T-helper 1 cell (primary cell): Measurements from ENCODE around the gene SNHG17.
"Not testable (repeated sequence)": the region's sequence is repeated elsewhere in the genome, so short reads cannot be mapped to it uniquely, and the experiment has no call there.

Source experiments
- DNase-seq, 5 donors: peaks; one replicate each; pipeline ENCODE4 v3.0.0-alpha.2; 2012 to 2020

The SNHG17 gene

DNA sequence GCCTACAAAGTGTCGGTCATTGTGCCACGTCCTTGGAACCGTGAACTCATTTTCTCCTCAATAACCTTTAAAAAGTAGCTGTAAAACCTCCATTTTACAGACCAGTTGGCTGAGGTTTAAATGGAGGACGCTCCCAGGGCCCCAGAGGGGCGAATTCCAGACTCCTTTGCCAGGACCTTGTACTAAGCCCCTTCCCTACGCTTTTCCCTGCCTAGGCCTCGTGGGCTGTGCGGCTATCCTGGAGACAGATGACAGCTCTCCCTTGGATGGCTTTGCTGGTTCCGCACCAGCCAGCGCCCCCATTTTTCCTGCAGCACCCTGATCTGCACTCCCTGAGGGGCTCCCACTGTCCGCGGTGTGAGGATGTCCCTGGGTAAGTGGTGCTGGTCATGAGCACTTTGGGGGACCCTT lies 12.1 kb upstream of the SNHG17 start:
- no peak for DNase-seq

DNA sequence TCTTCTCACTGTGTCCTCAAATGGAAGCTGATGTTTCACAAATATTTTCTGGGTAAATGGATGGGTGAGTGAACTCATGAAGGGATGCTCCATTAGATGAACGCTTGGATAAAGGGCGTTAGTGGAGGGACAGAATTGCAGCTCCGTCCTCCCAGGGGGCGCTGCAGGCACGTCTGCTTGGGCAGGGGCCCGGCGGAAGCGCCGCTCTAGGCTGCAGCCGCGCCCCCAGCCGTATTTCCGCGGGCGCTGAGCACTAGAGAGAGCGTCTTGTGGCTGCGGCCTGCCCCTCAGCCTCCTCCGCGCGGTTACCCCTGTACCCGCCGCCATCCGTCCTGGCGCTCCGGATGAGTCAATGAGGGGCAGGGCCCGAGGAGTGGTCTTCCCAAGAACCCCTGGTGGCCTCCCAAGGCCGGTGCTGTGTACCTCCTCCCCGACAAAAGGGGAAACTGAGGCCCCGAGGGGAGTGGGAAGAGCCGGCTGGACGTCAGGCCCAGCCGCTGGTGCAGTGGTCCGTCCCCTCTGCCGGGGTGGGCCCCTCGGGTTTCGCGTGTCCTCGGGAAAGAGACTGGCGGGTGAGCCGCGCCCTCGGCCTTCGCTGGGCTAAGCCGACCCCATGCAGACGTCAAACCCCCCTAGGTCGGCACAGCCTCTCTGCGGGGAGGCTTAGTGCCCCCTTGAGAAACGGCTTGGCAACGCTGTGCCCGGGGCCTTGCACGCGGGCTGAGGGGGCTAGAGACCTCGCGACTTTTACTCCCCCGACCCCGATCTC lies 11.5 kb upstream of the SNHG17 start:
- DNase-seq = peak; percentile 85 to 93 (median 88)

DNA sequence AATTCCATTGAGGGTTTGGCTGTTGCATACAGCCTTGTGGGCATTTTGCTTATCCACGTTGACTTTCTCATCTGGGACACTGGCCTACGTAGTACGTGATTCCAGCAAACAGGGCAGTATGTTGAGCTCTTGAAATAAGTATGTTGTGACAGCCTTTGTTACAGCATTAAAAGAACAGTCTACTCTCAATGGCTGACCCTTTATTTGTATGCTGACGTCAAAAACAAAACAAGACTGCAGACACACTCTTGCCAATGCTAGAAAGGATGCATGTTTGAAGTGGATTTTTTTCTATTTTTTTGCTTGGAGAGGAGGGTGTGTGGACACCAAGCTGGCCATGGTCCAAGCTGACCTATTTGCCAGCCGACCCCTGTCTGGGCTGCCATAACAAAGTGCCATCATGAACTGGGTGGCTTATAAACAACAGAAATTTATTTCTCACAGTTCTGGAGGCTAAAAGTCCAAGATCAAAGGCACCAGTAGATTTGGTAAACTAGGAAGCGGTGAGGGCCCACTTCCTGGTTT lies 10.8 kb upstream of the SNHG17 start:
- no peak for DNase-seq

DNA sequence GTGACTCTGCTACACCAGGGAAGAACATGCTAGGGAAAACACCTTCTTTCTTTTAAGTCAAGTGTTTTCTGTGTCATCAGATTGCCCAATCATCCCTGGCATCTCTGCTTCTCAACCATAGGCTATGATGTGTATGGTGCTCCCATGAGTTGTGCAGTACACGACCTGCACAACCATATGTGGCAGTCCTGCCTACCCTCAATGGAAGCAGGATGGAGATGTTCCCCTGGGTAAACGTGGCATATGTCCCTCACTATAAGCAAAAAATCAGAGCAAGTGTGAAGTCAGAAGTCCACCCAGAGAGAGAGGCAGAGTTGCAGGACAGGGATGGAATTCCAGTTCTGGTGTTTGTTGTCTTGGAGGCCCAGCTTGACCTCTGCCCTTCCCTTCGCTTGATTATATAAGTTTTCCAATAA lies 10.3 kb upstream of the SNHG17 start:
- no peak for DNase-seq

DNA sequence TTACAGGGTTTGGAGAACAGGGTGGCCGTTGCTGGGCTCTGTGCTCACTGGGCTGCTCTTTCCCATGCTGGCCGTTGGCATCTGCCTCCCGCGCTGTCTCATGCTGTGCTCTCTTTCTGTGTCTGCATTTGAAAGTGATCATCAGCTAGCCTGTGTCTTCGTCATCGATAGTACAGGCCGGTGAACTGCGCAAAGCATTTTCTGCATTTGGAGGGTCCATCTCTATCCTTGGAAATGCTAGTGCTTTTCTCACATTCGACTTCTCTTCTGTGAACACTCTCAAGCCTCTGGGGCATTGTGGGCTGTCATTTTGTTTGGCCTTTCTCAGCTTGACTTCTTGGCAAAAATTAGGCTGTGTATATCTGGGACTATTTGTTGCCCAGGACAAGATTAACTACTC lies 6.8 kb upstream of the SNHG17 start:
- no peak for DNase-seq

DNA sequence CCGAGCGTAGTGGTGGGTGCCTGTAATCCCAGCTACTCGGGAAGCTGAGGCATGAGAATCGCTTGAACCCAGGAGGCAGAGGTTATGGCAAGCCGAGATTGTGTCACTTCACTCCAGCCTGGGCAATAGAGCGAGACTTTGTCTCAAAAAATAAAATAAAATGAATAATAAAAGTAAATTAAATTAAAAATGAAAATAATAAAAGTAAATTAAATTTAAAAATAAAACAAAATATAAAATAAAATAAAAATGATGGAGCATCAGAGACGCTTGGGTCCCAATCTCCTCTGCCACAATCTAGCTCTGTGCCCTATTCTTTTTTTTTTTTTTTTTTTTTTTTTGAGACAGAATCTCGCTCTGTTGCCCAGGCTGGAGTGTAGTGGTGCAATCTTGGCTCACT lies 6.0 kb upstream of the SNHG17 start:
- not testable (repeated sequence) for DNase-seq

DNA sequence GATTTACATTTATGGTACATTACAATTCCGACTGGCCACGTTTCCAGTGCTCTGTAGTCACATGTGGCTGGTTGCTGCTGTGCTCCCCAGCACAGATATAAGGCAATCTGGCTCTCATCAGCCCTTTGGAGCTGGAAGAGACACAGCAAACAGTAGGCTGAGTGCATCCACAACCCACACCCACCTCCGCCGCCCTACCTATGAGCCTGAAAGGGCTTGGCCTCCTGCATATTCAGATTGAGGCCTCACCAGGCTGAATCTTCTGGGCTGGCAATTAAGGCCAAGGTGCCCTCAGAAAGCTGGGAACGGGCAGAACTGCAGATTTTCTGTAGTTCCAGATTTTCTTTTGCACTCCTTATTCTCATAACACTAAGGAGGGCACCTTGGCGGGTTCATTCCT lies 2.7 kb upstream of the SNHG17 start:
- DNase-seq = no peak

DNA sequence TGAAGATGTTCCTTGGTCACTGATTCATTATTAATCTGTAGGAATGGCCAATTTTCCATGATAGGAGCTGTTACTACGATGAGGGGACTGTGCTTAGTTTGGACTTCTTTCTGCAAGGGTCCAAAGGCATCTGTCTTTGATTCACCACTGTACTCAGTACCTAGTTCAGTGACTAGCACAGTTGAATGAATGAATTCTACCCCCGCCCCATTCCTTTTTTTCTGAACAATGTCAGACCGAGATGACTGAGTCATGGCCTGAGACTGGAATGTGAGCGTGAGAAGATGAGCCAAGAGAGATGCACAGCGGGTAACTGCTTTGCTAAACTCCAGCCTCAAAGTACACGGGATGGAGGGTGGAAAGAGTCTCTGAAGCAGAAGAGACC lies 419 bp upstream of the SNHG17 start:
- no peak for DNase-seq

DNA sequence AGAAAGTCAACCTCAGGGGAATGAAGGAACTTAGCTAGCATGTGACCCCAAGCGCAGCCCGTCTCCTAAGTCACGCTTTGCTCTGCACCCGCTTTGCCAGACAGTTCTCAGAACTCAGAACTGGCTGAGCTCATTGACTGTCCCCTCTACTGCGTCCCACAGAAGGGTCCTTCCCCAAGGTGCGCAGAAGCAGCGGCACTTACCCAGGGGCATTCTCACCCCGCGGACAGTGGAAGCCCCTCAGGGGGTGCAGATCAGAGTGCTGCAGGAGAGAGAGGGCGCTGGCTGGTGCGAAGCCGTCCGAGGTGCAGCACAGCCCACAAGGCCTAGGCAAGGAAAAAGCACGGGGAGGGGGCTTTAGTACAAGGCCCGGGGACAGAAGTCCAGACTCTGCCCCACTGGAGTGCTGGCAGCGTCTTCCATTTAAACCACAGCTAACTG lies 807 bp downstream of the SNHG17 start:
- peak in 1 of 5 donors; percentile 26 for DNase-seq

DNA sequence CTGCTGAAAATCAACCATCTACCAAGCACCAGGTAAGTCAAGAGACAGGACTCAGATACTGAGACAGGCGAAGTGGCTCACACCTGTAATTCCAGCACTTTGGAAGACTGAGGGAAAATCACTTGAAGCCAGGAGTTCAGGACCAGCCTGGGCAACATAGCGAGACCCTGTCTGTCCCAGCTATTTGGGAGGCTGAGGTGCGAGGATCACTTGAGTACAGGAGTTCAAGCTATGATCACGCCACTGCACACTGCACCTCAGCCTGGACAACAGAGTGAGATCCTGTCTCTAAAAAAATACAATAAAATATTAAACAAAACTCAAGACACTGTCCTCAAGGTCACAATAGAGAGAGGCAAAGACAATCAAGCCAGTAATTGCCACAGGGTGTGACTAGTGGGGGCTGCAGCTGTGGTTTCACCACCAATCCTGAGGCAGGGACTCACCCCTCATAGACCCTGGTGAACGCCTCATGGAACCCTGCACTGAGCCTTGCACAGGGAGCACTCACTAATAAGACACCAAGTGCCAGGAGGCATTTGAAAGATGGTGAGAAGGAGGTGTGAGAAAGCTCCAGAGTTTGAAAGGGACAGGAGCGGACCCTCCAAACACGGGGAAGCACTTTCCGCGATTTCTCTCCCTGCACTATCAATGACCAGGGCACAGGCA lies 1.7 kb downstream of the SNHG17 start:
- DNase-seq = no peak

DNA sequence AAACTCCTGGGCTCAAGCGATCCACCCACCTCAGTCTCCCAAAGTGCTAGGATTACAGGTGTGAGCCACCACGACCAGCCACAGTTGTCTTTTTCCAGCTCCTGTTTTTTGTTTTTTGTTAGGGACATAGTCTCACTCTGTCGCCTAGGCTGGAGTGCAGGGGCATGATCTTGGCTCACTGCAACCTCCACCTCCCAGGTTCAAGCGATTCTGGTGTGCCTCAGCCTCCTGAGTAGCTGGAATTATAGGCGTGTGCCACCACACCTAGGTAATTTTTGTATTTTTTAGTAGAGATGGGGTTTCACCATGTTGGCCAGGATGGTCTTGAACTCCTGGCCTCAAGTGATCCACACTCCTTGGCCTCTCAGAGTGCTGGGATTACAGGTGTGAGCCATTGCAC lies 2.3 kb downstream of the SNHG17 start:
- not testable (repeated sequence) for DNase-seq

DNA sequence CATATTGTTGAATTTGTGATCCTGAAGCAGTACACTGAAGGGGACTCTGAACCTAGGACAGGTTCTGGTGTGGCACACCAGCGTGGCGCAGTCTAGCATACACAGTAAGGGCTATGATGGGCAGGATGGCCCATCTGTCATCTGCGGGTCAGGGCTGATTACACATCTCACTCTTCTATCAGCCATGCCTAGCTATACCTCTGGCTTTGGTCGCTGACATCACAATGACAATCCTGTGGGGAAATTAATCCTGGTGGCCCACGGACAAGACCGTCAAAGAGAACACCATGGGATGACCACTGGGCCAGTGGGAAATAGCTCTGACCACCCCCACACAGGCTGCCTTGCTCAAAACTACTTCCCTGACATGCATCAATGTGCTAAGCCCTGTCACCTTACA lies 2.8 kb downstream of the SNHG17 start:
- DNase-seq = no peak

DNA sequence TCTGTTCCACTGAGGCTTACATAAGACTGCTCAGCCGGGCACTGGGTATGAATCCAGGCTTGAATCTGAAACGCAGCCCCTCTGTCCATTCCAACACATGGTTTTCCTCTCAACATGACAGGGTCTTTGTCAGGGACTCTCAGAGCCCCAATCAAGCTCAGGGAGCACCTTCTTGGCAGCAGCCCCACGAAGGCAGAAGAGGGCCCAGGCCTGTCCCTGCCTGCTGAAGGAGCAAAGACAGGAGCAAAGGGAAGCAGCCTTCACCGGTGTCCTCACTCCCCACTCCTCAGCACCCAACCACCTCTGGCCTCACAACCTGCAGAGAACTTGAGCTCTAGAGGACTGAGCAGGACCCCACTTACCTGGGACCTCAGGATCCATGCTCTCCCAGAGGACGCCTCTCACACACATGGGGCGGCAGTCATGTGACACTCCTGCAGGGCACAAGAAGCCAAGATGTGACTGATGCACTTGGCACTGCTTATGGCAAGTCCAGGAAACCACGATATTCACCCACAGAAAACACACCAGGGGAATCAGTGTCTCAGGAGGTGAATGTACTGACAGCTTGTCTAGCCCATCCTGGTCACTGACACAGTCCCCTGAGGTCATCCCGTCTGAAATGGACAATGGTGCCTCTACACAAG lies 4.3 kb downstream of the SNHG17 start:
- DNase-seq = no peak

DNA sequence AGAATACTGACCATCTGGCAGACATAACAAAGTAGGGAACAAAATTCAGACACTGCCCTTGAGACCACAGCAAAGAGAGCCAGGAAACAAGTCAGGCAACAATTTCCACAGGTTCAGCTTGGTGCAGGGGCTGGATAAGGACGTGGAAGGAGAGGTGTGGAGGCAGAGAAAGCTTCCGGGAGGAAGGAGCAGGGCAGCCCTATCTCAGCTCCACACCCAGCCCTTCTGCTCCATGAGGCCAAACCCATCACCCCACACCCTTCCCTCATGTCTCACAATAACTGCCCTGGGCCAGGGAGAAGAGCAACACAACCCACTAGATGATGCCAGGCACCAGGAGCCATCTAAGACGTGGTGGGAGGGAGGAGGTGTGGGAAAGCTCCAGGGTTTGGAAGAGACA lies 5.8 kb downstream of the SNHG17 start:
- DNase-seq = no peak

DNA sequence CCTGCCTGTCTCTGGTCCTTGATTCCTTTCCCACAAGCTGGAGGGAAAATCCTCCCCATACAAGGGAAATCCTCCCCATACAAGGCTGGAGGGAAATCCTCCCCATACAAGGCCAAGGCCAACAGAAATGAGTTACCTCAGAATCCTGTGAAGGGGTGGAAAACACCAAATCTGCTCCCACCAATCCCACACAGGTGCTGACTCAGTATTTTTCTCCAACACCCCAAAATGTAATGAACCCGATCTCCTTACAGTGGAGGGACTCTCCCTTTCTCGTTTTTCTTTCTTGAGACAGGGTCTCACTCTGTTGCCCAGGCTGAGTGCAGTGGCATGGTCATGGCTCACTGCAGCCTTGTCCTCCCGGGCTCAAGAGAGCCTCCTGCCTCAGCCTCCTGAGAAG lies 6.3 kb downstream of the SNHG17 start:
- DNase-seq = no peak

DNA sequence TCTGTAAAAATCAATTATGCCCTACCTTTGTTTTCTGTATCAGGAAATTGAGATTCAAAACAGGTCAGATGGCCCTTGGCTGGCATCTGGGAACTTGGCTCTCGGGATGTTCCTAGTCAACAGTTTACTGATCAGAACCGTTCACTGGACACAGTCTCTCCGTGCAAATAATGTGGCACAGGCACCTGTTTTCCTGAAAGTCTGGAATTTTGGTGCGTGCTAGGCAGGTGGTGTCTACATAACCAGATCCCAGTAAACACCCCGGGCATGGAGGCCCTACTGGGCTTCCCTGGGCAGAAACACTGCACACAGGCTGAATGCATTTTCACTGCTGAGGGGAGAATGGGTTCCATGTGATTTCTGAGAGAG lies 7.5 kb downstream of the SNHG17 start:
- DNase-seq = no peak

DNA sequence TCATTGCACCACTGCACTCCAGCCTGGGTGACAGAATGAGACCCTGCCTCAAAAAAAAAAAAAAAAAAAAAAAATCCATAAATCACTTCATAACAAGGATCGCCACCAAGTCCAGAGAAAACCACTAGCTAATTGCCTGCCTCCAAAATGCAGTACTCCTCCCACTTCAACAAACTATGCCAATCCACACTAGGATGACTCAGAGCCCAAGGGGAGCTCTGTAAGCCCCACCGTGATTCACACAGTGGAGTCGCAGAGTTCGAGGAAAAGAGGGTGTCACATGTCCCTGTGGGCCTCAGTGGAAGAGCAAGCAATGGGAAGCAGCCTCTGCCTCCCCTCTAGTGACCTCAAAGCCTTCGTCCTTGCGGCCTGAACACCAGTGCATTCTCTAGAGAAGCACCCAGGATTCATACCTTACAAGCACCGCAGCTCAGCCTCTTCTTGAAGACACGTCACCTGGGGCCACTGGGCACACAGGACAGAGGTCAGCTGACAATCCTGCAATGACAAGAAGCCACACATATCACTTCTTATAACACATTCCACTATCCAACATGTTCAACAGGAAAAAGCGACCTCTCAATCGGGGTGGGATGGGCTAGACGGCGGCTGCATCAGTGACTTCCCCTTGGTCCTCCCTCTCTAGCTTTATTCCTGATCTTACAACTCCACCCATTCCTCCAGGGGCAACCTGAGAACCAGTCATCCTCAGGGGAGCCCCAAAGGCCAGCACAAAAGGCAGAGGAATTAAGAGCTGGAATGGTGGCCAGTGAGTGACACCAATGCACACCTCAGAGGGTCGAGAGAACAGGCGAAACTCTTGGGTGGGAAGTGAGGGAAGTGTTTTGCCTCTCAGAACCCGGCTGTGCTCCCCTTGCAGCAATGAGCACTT lies 8.9 kb downstream of the SNHG17 start:
- no peak for DNase-seq

DNA sequence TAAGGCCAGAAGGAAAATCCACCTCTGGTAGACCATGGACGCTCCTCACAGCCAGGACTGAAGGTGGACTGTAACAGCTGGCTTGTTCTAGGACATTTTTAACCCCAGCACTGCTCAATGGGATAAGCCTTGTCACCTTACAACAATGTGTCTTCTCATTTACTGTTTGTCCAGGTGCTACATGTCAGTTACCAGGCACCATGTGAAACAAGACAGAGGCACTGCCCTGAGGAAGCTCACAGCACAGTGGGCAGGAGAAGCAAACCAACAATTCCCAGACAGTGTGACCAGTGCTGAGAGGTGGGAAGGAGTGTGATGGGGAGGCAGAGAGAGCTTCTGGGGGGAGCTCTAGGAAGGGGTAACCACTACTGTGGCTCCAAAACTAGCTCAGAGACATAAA lies 10.7 kb downstream of the SNHG17 start:
- no peak for DNase-seq

DNA sequence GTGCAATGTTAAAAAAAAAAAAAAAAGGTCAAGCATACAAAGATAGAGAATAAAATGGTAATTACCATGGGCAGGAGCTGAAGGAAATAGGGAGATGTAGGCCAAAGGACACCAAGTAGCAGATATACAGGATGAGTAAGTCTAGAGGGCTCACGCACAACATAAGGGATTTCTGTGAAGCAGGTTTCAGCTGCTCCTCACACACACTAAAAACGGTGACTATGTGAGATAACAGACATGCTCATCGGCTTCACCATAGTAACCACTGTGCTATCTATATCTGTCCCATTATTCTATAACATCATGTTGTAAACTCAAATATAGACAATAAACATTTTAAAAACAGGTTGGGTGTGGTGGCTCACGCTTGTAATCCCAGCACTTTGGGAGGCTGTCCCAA lies 11.6 kb downstream of the SNHG17 start:
- no peak for DNase-seq

DNA sequence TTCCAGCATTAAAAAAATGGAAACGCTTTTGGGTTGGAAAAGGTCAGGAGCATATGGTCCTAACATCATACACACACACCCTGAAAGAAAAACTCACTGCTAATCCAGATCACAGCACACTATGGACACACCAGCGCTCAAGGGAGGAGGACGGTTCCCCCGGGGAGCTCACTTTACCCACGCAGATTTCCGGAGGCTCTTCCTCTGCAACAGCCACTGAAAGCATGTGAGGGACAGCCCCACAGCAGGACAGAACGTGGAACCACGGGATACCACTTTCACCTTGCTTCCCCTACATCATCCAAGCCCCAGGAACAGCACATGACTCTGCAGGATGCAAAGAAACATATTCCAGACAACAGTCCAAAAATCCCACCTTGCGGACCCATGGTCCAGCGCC lies 13.2 kb downstream of the SNHG17 start:
- DNase-seq = no peak

DNA sequence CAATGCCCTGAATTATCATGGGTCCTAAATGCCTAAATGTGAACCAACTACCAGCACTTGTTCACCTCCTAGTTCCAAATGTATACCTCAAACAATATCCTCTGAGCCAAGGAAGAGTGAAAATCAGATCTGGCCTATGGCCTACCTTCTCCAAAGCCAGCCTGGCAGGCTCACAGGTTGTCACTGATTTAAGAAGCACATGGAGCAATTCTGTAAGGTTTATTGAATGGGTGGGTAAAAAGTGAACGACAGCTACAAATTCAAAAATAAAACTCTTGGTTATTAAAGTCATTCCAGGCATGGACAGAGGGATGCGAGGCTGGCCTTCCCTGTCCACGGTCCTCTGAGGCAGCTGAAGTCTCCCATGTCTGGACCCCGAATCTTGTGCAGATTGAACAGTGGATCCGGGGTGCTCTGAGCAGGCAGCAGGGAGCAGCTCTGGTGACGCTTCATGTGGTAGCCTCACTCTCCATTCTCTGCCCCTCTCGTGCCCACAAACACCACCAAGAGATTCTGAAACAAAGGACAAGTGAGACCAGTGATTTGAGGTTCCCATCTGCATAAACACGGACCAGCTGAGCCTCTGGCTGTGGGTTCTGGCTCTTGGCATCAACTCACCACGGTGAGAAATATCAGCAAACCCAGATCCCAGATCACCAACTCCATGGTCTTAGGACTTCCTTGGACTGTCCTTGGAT lies 14.6 kb downstream of the SNHG17 start:
- no peak for DNase-seq

DNA sequence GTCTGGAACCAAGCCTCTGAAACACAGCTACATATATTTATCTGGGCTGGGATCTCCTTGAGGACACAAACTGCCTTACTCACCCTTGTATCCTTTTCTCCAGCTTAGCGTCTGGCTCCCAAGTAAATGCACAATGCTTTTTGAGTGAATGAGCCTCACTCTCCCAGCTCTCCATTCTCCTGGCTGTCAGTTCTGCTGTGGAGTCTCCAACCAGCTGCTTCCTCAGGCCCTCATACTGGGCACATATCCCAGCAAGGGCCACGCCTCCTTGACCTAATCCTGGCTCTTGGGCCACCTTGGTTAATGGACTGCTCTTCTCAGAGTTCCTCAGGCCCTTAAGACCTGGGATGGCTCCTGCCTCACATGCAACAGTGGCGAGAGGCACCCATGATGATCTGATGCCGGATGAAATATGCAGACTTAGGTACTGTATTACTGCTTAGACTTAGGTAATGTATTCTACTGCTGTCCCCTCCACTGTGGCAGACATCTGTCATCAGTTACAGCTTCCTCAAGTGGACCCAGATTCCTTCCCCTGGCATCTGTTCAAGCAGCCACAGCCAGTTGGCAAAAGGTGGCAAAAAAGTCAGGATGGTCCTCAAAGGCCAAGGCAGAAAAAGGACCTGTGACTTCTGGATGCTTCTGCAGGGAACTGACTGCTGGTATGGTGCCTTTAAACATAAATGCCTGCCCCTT lies 16.5 kb downstream of the SNHG17 start:
- no peak for DNase-seq
